Mammary epithelial cell (primary cell): Measurements from ENCODE around the gene TH.

Source experiments
- CTCF ChIP-seq, 2 donors: IDR thresholded peaks in 1 of 2; conservative IDR thresholded peaks in 1 of 2; 2 replicates each; pipeline ENCODE4 v1.5.1; 2011 to 2012; ENCODE audit warnings: inconsistent platforms in 2 of 2, low read length in 2 of 2, mild to moderate bottlenecking in 2 of 2, control low read depth in 1 of 2, low read depth in 1 of 2; ENCODE audit not compliant: insufficient read depth in 1 of 2; ENCODE audit errors: extremely low read depth in 1 of 2
- EZH2 ChIP-seq: IDR thresholded peaks from 2 replicates; pipeline ENCODE4 v1.6.1; 2012; ENCODE audit warnings: low read length, inconsistent platforms, borderline replicate concordance

GRCh38 chr11:2122222-2122906 lies 49.3 kb downstream of the TH start:
- TF ChIP-seq CTCF (conservative IDR thresholded peaks at IDR 0.05 in 1 of 2, IDR thresholded peaks at IDR 0.05 in 1 of 2; ENCODE audit: extremely low read depth in 1 of 2, insufficient read depth in 1 of 2, low read depth in 1 of 2, low read length in 2 of 2) (no peak), EZH2 (no peak)
